LNCAP (cell line): ENCODE results near the gene FRMD8.

Experiments used
- TF ChIP-seq, protein P1 (sequence below): fragments of 450-650 bp; IDR thresholded peaks from 2 replicates; pipeline ENCODE4 v1.5.1; 2017; ENCODE audit warnings: mild to moderate bottlenecking

FRMD8 gene

DNA sequence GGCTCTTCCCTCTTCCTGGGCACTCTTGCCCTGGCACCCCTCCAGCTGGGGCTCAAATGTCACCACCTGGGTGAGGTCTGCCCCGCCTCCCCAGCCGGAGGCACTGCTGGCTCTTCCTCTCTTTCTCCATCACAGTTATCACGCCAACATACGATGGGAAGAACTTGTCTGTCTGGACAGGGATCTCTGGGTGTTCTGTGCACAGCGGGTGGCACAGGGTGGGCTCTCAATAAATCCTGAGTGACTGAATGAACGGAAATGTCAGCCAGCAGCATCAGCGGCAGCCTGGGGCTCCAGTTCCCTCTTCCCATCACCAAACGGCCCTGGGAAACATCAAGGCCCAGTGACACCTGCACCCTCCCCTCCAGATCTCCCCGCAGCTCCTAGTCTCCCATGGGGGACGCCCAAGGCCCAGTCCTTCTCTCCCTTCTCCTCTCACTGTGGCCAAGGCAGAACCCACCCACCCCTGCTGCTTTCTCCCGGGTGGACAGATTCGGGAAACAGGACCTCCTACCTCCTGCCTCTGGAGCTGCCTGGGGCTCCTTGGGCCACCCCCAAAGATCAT, 3.6 kb upstream of the FRMD8 start:
- TF ChIP-seq, protein P1, sequence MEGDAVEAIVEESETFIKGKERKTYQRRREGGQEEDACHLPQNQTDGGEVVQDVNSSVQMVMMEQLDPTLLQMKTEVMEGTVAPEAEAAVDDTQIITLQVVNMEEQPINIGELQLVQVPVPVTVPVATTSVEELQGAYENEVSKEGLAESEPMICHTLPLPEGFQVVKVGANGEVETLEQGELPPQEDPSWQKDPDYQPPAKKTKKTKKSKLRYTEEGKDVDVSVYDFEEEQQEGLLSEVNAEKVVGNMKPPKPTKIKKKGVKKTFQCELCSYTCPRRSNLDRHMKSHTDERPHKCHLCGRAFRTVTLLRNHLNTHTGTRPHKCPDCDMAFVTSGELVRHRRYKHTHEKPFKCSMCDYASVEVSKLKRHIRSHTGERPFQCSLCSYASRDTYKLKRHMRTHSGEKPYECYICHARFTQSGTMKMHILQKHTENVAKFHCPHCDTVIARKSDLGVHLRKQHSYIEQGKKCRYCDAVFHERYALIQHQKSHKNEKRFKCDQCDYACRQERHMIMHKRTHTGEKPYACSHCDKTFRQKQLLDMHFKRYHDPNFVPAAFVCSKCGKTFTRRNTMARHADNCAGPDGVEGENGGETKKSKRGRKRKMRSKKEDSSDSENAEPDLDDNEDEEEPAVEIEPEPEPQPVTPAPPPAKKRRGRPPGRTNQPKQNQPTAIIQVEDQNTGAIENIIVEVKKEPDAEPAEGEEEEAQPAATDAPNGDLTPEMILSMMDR = no peak

- TF ChIP-seq, protein P1 = no peak
These were observed 2.7 kb upstream of the FRMD8 start for GRCh38 chr11:65383778-65384177.

- TF ChIP-seq, protein P1 = no peak
These were observed 2.0 kb upstream of the FRMD8 start for GRCh38 chr11:65384301-65384889.

DNA sequence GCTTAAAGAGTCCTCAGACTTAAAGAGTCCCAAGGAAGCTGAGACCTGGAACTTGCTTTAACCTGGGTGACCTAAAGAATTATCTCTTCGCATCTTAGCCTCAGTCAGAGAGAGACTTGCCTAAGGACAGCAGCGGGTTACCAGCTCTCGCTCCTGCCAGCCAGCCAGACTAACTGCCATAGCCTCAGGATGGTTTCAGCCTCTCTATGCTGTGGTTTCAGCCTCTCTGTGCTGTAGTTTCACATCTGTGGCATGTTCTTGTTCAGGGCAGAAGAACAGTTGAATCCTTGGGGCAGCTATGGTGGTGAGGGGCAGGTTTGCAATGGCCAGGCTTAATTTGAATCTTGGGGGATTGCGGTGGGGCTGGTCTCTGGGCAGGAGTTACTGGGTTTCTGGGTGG, 2.3 kb downstream of the FRMD8 start:
- TF ChIP-seq, protein P1 = no peak

DNA sequence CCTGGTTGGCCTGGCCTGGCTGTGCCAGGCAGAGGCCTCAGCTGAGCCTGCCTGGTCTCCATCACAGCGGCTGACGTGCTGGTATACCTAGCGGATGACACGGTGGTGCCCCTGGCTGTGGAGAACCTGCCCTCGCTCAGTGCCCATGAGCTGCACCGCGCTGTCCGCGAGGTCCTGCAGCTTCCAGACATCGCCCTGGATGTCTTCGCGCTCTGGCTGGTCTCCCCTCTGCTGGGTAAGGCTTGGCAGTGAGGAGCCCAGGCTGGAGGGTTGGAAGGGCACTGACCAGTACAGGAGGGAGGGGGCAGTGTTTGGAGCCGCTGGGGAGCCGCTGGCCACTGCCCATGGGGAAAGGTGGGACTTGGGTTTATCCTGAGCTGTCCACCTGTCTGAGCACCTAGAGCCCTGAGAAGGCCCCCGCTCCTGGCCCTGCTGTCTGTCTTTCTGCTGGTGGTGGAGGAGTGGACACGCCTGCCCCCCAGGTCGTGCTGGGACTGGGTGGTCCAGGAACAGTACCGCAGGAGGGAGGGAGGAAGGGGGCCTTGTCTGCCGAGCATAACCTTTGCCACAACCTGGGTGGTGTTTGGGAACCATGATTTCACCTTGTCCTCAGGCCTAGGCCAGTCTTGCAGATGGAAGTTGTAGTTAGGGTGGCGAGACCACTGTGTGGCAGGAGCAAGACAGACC, 3.0 kb downstream of the FRMD8 start:
- TF ChIP-seq, protein P1 = no peak

GRCh38 chr11:65390099-65390941, 3.9 kb downstream of the FRMD8 start:
- TF ChIP-seq, protein P1 = no peak

DNA sequence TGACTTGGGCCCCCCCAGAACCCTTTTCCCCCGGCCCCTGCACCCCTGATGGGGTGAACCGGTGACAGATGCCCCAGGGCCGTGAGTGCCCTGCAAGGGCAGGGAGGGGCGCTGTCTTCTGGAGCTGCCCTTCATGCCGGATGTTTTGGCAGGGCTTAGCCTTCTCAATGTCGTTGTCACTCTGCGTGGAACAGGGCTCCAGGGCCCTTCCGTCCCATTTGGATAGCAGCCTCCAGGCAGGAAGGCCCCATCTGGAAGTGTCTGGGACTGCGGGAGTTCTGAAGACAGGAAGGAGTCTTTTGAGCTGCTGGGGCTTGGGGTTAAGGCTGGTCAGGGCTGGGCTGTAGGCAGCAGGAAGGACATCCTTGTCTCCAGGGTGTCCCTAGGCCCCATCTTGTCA, 4.6 kb downstream of the FRMD8 start:
- TF ChIP-seq, protein P1 = no peak
